ENCODE data around the gene MAT1A. TPM values are rescaled to one million over a fixed set of nuclear protein-coding genes. Genes with fewer than 3 reads are reported as not detected.

MAT1A gene
- total and polyA plus RNA-seq, 2 of the 13 experiments (the other 11 are each of a cell fraction or from before 2014, with no cell fraction given): 57.1 to 76.9 TPM

- no peak overlapping the region for H2AFZ ChIP-seq (ENCODE audit: low read length)
- WGBS (ENCODE audit: low lambda C conversion rate): 66% methylated on average over 9 of the region's 15 CpGs
- intact Hi-C loops (cut with micrococcal nuclease; ENCODE audit: unreplicated experiment): no loop called here
- CTCF ChIA-PET (ENCODE audit: low intra/inter-chr PET ratio, low total read pairs): no interaction called here
- H3K36me3 ChIP-seq (replicated peaks in 1 of 2; ENCODE audit: control insufficient read depth in 1 of 2, insufficient read depth in 2 of 2, low read length in 2 of 2): 0 out of 5 replicates have a peak, but pooled peaks cover 0 to 2% of the 10 kb centered on the region in 2 experiments
- DNase-seq (ENCODE audit: low spot score) (no peak), FAIRE-seq (no peak), ATAC-seq (peak; percentile 55)
- no peaks in the 10 kb centered on the region for H3K27me3 ChIP-seq (ENCODE audit: control insufficient read depth in 1 of 2, insufficient read depth in 2 of 2, low read length in 2 of 2)
- in situ Hi-C loops (cut with HindIII; ENCODE audit: extremely low pct_ligation_motif_present, low pct_unique_long_range_greater_than_20kb): loop anchor here (25.0 kb wide), 1 partner anchor 246 kb away; no protein-coding TSS in a partner anchor
- H4K20me1 ChIP-seq (ENCODE audit: insufficient read depth, low read length): no peaks in the 10 kb centered on the region
- H3K27ac ChIP-seq (ENCODE audit: extremely low read length, insufficient read depth, low read length): peak overlapping the region; percentile 90
- H3K4me1 ChIP-seq (ENCODE audit: insufficient read depth, low read length): peaks cover 87% of the 10 kb centered on the region
- POLR2A ChIA-PET: interaction anchor here (1.1 to 2.6 kb wide), 2 partner anchors 16 to 24 kb away, joined by 4 to 20 read pairs; partner anchors contain the start of gene MAT1A
- no peak overlapping the region for H3K4me2 ChIP-seq (ENCODE audit: low read depth, low read length)
- no peaks in the 10 kb centered on the region for H3K79me2 ChIP-seq (ENCODE audit: insufficient read depth, low read length)
- H3K9me3 ChIP-seq (ENCODE audit: low read length): peaks cover 7% of the 10 kb centered on the region
- BruUV-seq (replicated peaks): no TSS peak
- 0 out of 2 replicates have a peak overlapping the region, but pooled peaks have one; percentile 14 for H3K9ac ChIP-seq (ENCODE audit: insufficient read depth, low read depth, low read length)
- no peak overlapping the region for H3K4me3 ChIP-seq (replicated peaks in 1 of 3; ENCODE audit: insufficient read depth in 1 of 3, low read depth in 2 of 3, low read length in 3 of 3)
- TF ChIP-seq ZNF232 (CRISPR knock-in tag; IDR thresholded peaks at IDR 0.05; ENCODE audit: borderline replicate concordance) (no peak), MAZ (IDR thresholded peaks at IDR 0.05; ENCODE audit: borderline replicate concordance, low read depth, low read length) (no peak), MAZ (CRISPR knock-in tag; IDR thresholded peaks at IDR 0.05; ENCODE audit: low read depth) (no peak), NKX3-1 (CRISPR knock-in tag; IDR thresholded peaks at IDR 0.05) (no peak), ZBTB4 (CRISPR knock-in tag; IDR thresholded peaks at IDR 0.05; ENCODE audit: borderline replicate concordance) (peak; percentile 69; the same call in 1 of the 2 replicates), ARID5B (CRISPR knock-in tag; IDR thresholded peaks at IDR 0.05) (0 out of 2 replicates have a peak, but pooled peaks have one; percentile 17), ZNF687 (CRISPR knock-in tag; IDR thresholded peaks at IDR 0.05) (peak; percentile 81), NCOR1 (IDR thresholded peaks at IDR 0.05; ENCODE audit: borderline replicate concordance, low read length) (no peak)
Observed at GRCh38 chr10:80265740-80266512, 23.5 kb downstream of the MAT1A start.

Data from HepG2 (cell line).